Neural progenitor cell (in vitro differentiated cells): ENCODE results near the gene GFRA4.

Source experiments
- CTCF ChIP-seq: fragments of 200-600 bp; sonication (generic); IDR thresholded peaks from 2 replicates; pipeline ENCODE4 v1.5.1; 2017; ENCODE audit warnings: antibody characterized with exemption, mild to moderate bottlenecking
- EZH2 ChIP-seq: fragments of 200-600 bp; sonication (generic); IDR thresholded peaks from 2 replicates; pipeline ENCODE4 v1.6.1; 2017; ENCODE audit warnings: antibody characterized with exemption, mild to moderate bottlenecking, moderate library complexity
- EZH2phosphoT487 ChIP-seq: fragments of 200-600 bp; sonication (generic); IDR thresholded peaks from 2 replicates; pipeline ENCODE4 v1.6.1; 2017; ENCODE audit warnings: antibody characterized with exemption

- TF ChIP-seq CTCF (no peak), EZH2phosphoT487 (no peak), EZH2 (no peak)
These were observed 4.3 kb downstream of the GFRA4 start for GRCh38 chr20:3658716-3659491.
